Right ventricle myocardium superior (tissue), 1 donor: ENCODE measurements around the gene FAM107B. TPM values are rescaled to one million over a fixed set of nuclear protein-coding genes. Genes with fewer than 3 reads are reported as not detected.
"Not testable (repeated sequence)": the region's sequence is repeated elsewhere in the genome, so short reads cannot be mapped to it uniquely, and the experiment has no call there.

Source experiments
- ATAC-seq: fragments of 200-7000 bp; cut with Tn5 transposase; one replicate; pipeline ENCODE4 v1.9.1; 2020; ENCODE audit warnings: mild to moderate bottlenecking; ENCODE audit not compliant: poor library complexity
- DNase-seq: peaks from one replicate; pipeline ENCODE4 v3.0.0-alpha.2; 2020
- intact Hi-C: fragments of 100-400 bp; cut with DNase I; formaldehyde crosslinking; loops from one replicate; pipeline ENCODE4 v1.11.2; 2022
- total RNA-seq: library from RNA; stranded (reverse); fragmentation: NEBNext Ultra II Directional; extraction: Animal tissue kit (Norgen Biotek cat#: 25700); gene quantifications from one replicate; pipeline ENCODE4 v1.2.1, GENCODE V29; 2021
- donor health status: DM: no; HTN: yes; CAD: no; lungs with severe emphysema.

Gene FAM107B
- total RNA-seq, 1 donor from 2014 or later = 3.3 TPM

- intact Hi-C loops = no loop called here
- no peak for ATAC-seq
Measured at GRCh38 chr10:14654821-14655382, 119.8 kb downstream of the FAM107B start.

GRCh38 chr10:14653271-14654161 lies 121.2 kb downstream of the FAM107B start:
- intact Hi-C loops = no loop called here
- peak; percentile 64 for ATAC-seq
- DNase-seq = peak; percentile 41

More at GRCh38 chr10:14654821-14655382, 119.8 kb downstream of the FAM107B start:
- DNase-seq = no peak

- no peak for DNase-seq
- intact Hi-C loops = no loop called here
- no peak for ATAC-seq
Measured at GRCh38 chr10:14652816-14653215, 121.9 kb downstream of the FAM107B start.

- intact Hi-C loops = no loop called here
- no peak for ATAC-seq
Measured at GRCh38 chr10:14652067-14652466, 122.6 kb downstream of the FAM107B start.

GRCh38 chr10:14649739-14650138 lies 125.0 kb downstream of the FAM107B start:
- intact Hi-C loops = no loop called here
- DNase-seq = no peak
- ATAC-seq = no peak

More at GRCh38 chr10:14652067-14652466, 122.6 kb downstream of the FAM107B start:
- DNase-seq = no peak

GRCh38 chr10:14648946-14649345 lies 125.8 kb downstream of the FAM107B start:
- DNase-seq (no peak), ATAC-seq (no peak)
- intact Hi-C loops = no loop called here

GRCh38 chr10:14648005-14648765 lies 126.5 kb downstream of the FAM107B start:
- ATAC-seq = peak; percentile 95
- intact Hi-C loops = no loop called here
- DNase-seq = peak; percentile 67

GRCh38 chr10:14645239-14645960 lies 129.3 kb downstream of the FAM107B start:
- intact Hi-C loops = no loop called here
- ATAC-seq = no peak
- DNase-seq = no peak

- intact Hi-C loops = no loop called here
- DNase-seq = no peak
- ATAC-seq = no peak
Measured at GRCh38 chr10:14639637-14640036, 135.1 kb downstream of the FAM107B start.

- DNase-seq (no peak), ATAC-seq (peak; percentile 58)
- intact Hi-C loops = no loop called here
Measured at GRCh38 chr10:14635043-14635710, 139.5 kb downstream of the FAM107B start.

GRCh38 chr10:14634572-14634971 lies 140.1 kb downstream of the FAM107B start:
- DNase-seq = not testable (repeated sequence)

GRCh38 chr10:14625765-14626525 lies 148.8 kb downstream of the FAM107B start:
- DNase-seq (no peak), ATAC-seq (no peak)

More at GRCh38 chr10:14634572-14634971, 140.1 kb downstream of the FAM107B start:
- ATAC-seq, intact Hi-C loops: not testable (repeated sequence)

GRCh38 chr10:14625192-14625631 lies 149.5 kb downstream of the FAM107B start:
- ATAC-seq (no peak), DNase-seq (no peak)
- intact Hi-C loops = no loop called here

More at GRCh38 chr10:14625765-14626525, 148.8 kb downstream of the FAM107B start:
- intact Hi-C loops = no loop called here

- ATAC-seq = no peak
- no peak for DNase-seq
- intact Hi-C loops = no loop called here
Measured at GRCh38 chr10:14624600-14624999, 150.1 kb downstream of the FAM107B start.

GRCh38 chr10:14623931-14624330 lies 150.8 kb downstream of the FAM107B start:
- ATAC-seq = no peak
- intact Hi-C loops = no loop called here
- DNase-seq = no peak

GRCh38 chr10:14621037-14621436 lies 153.7 kb downstream of the FAM107B start:
- intact Hi-C loops = no loop called here
- ATAC-seq = no peak
- no peak for DNase-seq

- intact Hi-C loops = no loop called here
- no peak for DNase-seq
- ATAC-seq = no peak
Measured at GRCh38 chr10:14618674-14619073, 156.0 kb downstream of the FAM107B start.
